ENCODE data around the gene CACNA1G. TPM values are rescaled to one million over a fixed set of nuclear protein-coding genes. Genes with fewer than 3 reads are reported as not detected.

The CACNA1G gene
- total and polyA plus RNA-seq, 9 donors = 1.0 to 39.1 (median 4.7) TPM

DNA sequence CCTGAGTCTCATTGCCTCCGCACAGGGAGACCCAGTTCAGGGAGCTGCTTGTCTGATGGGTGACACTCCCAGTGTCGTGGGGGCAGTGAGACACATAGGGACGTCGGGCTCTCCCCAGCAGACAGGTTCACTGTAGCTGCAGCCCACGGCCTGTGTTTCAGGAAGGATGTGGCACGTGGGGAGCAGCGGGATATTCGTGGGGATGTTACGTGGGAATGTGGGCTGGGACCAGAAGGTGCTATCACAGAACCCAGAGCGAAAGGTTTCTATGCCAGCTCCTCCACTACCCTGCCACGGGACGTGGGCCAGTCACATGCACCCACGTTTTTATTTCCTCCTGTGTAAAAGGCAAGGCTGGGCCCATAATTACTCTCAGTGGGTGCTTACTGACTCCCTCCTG is 16.3 kb downstream of the CACNA1G start:
- Histone ChIP-seq H3K4me3 (no peak overlapping the region), H3K4me1 (ENCODE audit: insufficient read depth) (no peaks in the 10 kb centered on the region), H3K36me3 (no peaks in the 10 kb centered on the region), H3K27ac (no peak overlapping the region), H3K27me3 (no peaks in the 10 kb centered on the region), H3K9me3 (no peaks in the 10 kb centered on the region)
- TF ChIP-seq, protein P1, sequence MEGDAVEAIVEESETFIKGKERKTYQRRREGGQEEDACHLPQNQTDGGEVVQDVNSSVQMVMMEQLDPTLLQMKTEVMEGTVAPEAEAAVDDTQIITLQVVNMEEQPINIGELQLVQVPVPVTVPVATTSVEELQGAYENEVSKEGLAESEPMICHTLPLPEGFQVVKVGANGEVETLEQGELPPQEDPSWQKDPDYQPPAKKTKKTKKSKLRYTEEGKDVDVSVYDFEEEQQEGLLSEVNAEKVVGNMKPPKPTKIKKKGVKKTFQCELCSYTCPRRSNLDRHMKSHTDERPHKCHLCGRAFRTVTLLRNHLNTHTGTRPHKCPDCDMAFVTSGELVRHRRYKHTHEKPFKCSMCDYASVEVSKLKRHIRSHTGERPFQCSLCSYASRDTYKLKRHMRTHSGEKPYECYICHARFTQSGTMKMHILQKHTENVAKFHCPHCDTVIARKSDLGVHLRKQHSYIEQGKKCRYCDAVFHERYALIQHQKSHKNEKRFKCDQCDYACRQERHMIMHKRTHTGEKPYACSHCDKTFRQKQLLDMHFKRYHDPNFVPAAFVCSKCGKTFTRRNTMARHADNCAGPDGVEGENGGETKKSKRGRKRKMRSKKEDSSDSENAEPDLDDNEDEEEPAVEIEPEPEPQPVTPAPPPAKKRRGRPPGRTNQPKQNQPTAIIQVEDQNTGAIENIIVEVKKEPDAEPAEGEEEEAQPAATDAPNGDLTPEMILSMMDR (IDR thresholded peaks at IDR 0.05) = no peak
- TF ChIP-seq EP300 (IDR thresholded peaks at IDR 0.05) (no peak), POLR2A (IDR thresholded peaks at IDR 0.05) (no peak)
- intact Hi-C loops (cut with DNase I) = no loop called here
- no peak for DNase-seq
- 85 to 90% (median 88%) methylated on average over 13 of the region's 13 CpGs for WGBS, 3 donors

DNA sequence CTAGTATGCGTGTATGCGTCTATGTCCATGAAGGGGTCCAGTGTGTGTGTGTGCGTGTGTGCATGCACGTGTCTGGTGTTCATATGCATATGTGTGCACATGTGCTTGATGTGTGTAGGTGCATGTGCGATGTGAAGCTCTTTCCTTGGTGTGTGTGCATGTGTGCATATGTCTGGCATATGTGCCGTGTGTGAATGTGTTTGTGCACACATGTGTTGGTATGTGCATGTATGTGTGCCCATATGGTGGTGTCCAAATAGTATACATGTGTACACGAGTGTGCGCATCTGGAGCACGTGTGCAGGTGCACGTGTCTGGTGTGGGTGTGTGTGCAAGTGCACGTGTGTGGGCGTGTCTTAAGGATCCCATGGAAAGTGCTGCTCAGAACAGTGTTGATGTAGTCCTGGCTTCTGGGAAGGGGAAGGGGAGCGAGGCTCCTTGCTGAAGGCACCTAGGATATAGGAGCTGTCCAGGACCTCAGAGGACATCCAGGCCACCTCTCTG is 17.0 kb downstream of the CACNA1G start:
- DNase-seq = no peak
- no peak for TF ChIP-seq EP300 (IDR thresholded peaks at IDR 0.05)
- TF ChIP-seq POLR2A (IDR thresholded peaks at IDR 0.05) = no peak
- TF ChIP-seq, protein P1 (IDR thresholded peaks at IDR 0.05) = no peak
- Histone ChIP-seq H3K4me3 (no peak overlapping the region), H3K9me3 (no peaks in the 10 kb centered on the region), H3K27ac (no peak overlapping the region), H3K27me3 (no peaks in the 10 kb centered on the region), H3K36me3 (no peaks in the 10 kb centered on the region), H3K4me1 (ENCODE audit: insufficient read depth) (no peaks in the 10 kb centered on the region)
- WGBS, 3 donors = 88 to 91% (median 89%) methylated on average over 13 of the region's 13 CpGs
- intact Hi-C loops (cut with DNase I) = no loop called here

DNA sequence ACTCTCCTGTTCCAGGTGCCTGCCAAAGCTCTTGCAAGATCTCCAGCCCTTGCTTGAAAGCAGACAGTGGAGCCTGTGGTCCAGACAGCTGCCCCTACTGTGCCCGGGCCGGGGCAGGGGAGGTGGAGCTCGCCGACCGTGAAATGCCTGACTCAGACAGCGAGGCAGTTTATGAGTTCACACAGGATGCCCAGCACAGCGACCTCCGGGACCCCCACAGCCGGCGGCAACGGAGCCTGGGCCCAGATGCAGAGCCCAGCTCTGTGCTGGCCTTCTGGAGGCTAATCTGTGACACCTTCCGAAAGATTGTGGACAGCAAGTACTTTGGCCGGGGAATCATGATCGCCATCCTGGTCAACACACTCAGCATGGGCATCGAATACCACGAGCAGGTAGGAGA is 17.7 kb downstream of the CACNA1G start:
- no peak overlapping the region for H3K4me3 ChIP-seq
- DNase-seq = no peak
- no peaks in the 10 kb centered on the region for H3K4me1 ChIP-seq (ENCODE audit: insufficient read depth)
- intact Hi-C loops (cut with DNase I) = no loop called here
- 83 to 89% (median 86%) methylated on average over 11 to 16 of the region's 16 CpGs for WGBS, 3 donors
- H3K27me3 ChIP-seq = no peaks in the 10 kb centered on the region
- no peaks in the 10 kb centered on the region for H3K9me3 ChIP-seq
- no peaks in the 10 kb centered on the region for H3K36me3 ChIP-seq
- TF ChIP-seq, protein P1 (IDR thresholded peaks at IDR 0.05) = no peak
- TF ChIP-seq EP300 (IDR thresholded peaks at IDR 0.05) = no peak
- no peak overlapping the region for H3K27ac ChIP-seq

DNA sequence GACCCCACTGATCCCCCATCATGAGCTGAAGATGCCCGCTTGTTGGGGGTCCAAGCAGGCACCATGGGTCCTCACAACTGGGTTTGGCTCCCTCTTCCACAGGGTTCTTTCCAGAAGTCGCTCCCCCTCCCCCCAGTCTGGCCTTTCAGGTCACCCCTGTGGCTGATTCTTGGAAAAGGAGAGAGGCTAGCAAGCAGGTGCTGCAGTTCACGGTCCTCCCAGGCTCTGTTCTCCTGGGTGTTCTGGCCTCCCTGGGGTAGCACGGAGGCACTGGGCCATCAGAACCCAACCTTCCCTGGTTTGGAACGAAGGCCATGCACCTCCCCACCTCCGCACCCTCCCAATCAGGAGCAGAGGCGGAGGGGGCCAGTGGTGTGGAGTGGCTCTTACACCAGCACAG is 18.9 kb downstream of the CACNA1G start:
- Histone ChIP-seq H3K9me3 (no peaks in the 10 kb centered on the region), H3K36me3 (no peaks in the 10 kb centered on the region), H3K27me3 (no peaks in the 10 kb centered on the region), H3K27ac (no peak overlapping the region), H3K4me1 (ENCODE audit: insufficient read depth) (no peaks in the 10 kb centered on the region), H3K4me3 (no peak overlapping the region)
- 92 to 93% (median 93%) methylated on average over 7 of the region's 7 CpGs for WGBS, 3 donors
- no peak for TF ChIP-seq EP300 (IDR thresholded peaks at IDR 0.05)
- TF ChIP-seq, protein P1 (IDR thresholded peaks at IDR 0.05) = no peak
- no peak for TF ChIP-seq POLR2A (IDR thresholded peaks at IDR 0.05)
- no peak for DNase-seq
- intact Hi-C loops (cut with DNase I) = no loop called here
